Measurements from ENCODE around the gene FXYD2. TPM values are rescaled to one million over a fixed set of nuclear protein-coding genes. Genes with fewer than 3 reads are reported as not detected.

FXYD2 gene
- total RNA-seq, 1 experiment from 2014 or later, result 1.4 TPM

DNA sequence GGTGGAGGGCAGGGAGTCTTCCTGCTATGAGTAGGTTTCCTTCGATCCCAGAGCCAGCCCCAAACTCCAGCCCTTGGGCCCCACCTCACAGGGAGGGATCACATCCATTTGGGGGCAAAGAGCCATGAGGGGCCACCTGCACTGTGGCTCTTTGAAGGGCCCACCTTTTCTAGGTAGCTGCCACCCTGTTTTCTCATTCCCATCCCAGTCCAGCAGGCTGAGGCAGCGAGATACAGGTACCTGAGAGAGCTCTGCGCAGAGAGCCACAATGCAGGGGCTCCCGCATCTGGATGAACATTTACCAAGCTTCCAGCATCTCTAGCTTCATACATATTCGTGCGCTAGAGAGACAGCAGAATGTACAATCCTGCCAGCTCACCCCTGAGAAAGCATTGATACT is 35.6 kb upstream of the FXYD2 start (continued):
- TF ChIP-seq ZNF671 (CRISPR knock-in tag; IDR thresholded peaks at IDR 0.05) (no peak), FOXP4 (CRISPR knock-in tag; IDR thresholded peaks at IDR 0.05) (no peak)

GRCh38 chr11:117859488-117860112 is 35.1 kb upstream of the FXYD2 start:
- CTCF ChIA-PET, result interaction anchor here (3.1 to 3.3 kb wide), 2 partner anchors 16 to 87 kb away, joined by 23 to 35 read pairs; partner anchors contain the start of gene FXYD6
- TF ChIP-seq, protein P1, sequence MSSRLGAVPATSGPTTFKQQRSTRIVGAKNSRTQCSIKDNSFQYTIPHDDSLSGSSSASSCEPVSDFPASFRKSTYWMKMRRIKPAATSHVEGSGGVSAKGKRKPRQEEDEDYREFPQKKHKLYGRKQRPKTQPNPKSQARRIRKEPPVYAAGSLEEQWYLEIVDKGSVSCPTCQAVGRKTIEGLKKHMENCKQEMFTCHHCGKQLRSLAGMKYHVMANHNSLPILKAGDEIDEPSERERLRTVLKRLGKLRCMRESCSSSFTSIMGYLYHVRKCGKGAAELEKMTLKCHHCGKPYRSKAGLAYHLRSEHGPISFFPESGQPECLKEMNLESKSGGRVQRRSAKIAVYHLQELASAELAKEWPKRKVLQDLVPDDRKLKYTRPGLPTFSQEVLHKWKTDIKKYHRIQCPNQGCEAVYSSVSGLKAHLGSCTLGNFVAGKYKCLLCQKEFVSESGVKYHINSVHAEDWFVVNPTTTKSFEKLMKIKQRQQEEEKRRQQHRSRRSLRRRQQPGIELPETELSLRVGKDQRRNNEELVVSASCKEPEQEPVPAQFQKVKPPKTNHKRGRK (CRISPR knock-in tag; IDR thresholded peaks at IDR 0.05; ENCODE audit: borderline replicate concordance), result no peak
- TF ChIP-seq MXD4 (CRISPR knock-in tag; IDR thresholded peaks at IDR 0.05; ENCODE audit: borderline replicate concordance) (no peak), NR1H2 (CRISPR knock-in tag; IDR thresholded peaks at IDR 0.05) (no peak), FOXK1 (CRISPR knock-in tag; IDR thresholded peaks at IDR 0.05) (no peak), ZSCAN18 (CRISPR knock-in tag; IDR thresholded peaks at IDR 0.05) (no peak), EMX1 (CRISPR knock-in tag; IDR thresholded peaks at IDR 0.05) (no peak), ZNF423 (CRISPR knock-in tag; IDR thresholded peaks at IDR 0.05) (no peak), CREM (CRISPR knock-in tag; IDR thresholded peaks at IDR 0.05) (no peak), CDX4 (CRISPR knock-in tag; IDR thresholded peaks at IDR 0.05; ENCODE audit: borderline replicate concordance) (no peak), USF2 (CRISPR knock-in tag; IDR thresholded peaks at IDR 0.05) (no peak), MLX (CRISPR knock-in tag; IDR thresholded peaks at IDR 0.05) (no peak), ELF4 (CRISPR knock-in tag; IDR thresholded peaks at IDR 0.05; ENCODE audit: low read depth) (no peak), CREB1 (CRISPR knock-in tag; IDR thresholded peaks at IDR 0.05) (no peak), USF1 (CRISPR knock-in tag; IDR thresholded peaks at IDR 0.05) (no peak)
- TF ChIP-seq, protein P2, sequence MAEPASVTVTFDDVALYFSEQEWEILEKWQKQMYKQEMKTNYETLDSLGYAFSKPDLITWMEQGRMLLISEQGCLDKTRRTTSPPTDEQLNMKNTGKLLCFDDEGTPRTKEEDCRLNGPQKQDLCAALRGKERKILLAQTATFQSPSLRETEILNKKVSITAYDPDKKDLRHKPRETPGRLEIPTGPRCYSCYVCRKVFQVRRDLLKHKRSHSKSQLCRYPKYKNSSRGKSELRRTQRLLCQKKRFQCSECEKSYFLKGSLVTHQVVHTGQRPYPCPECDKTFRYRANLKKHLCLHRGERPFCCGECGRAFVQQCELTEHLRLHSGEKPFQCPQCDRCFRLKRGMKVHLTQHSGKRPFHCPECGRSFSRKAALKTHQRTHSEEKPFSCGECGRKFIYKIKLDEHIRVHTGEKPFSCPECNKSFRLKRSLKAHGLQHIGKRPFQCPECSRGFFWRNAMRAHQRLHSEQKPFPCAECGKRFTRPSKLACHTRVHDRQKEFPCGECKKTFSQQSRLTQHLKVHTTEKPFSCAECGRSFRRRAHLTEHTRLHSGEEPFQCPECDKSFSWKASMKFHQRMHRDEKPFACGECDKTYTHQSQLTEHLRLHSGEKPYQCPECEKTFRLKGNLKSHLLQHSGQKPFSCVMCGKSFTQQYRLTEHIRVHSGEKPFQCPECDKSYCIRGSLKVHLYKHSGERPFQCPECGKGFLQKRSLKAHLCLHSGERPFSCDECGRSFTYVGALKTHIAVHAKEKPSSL (CRISPR knock-in tag; conservative IDR thresholded peaks at IDR 0.05), result no peak
- TF ChIP-seq, protein P3, sequence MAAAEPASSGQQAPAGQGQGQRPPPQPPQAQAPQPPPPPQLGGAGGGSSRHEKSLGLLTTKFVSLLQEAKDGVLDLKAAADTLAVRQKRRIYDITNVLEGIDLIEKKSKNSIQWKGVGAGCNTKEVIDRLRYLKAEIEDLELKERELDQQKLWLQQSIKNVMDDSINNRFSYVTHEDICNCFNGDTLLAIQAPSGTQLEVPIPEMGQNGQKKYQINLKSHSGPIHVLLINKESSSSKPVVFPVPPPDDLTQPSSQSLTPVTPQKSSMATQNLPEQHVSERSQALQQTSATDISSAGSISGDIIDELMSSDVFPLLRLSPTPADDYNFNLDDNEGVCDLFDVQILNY (CRISPR knock-in tag; IDR thresholded peaks at IDR 0.05), result no peak

More at GRCh38 chr11:117859488-117860112, 35.1 kb upstream of the FXYD2 start:
- H3K4me3 Mint-ChIP-seq, result no peak overlapping the region
- POLR2A ChIA-PET, result interaction anchor here (1.1 kb wide), 1 partner anchor 17 kb away, joined by 6 read pairs; the partner anchor contains the start of gene FXYD6
- no peaks in the 10 kb centered on the region for H3K36me3 Mint-ChIP-seq
- H3K27ac Mint-ChIP-seq, result no peak overlapping the region
- peaks cover 36% of the 10 kb centered on the region for H3K4me1 Mint-ChIP-seq
- ATAC-seq (no peak), DNase-seq (ENCODE audit: low spot score) (no peak)
- H3K27me3 Mint-ChIP-seq (ENCODE audit: low read depth), result no peaks in the 10 kb centered on the region
- no peaks in the 10 kb centered on the region for H3K9me3 Mint-ChIP-seq

All from WTC11 (cell line).